Neutrophil (primary cell): ENCODE data around the gene TRAF3.

Experiments
- H3K27ac ChIP-seq: fragments of 200-600 bp; sonication (generic); 2 replicates; pipeline ENCODE4 v1.5.1; 2016; ENCODE audit warnings: mild to moderate bottlenecking, moderate library complexity
- H3K27me3 ChIP-seq: fragments of 200-600 bp; sonication (generic); 2 replicates; pipeline ENCODE4 v1.6.0; 2016; ENCODE audit warnings: mild to moderate bottlenecking
- H3K36me3 ChIP-seq: fragments of 200-600 bp; sonication (generic); 2 replicates; pipeline ENCODE4 v1.5.1; 2017
- H3K4me1 ChIP-seq, 2 experiments: fragments of 200-600 bp in 1 of 2; sonication (generic) in 1 of 2; 1 replicate in 1 of 2; 2 replicates in 1 of 2; pipeline versions ENCODE4 v1.5.1 to v1.6.1; 2013 to 2016; ENCODE audit warnings: low read depth in 1 of 2, low read length in 1 of 2, mild to moderate bottlenecking in 1 of 2, moderate library complexity in 1 of 2; ENCODE audit not compliant: control insufficient read depth in 1 of 2, insufficient read depth in 1 of 2
- H3K4me3 ChIP-seq, 2 experiments: fragments of 200-600 bp in 1 of 2; sonication (generic) in 1 of 2; 1 replicate in 1 of 2; 2 replicates in 1 of 2; pipeline ENCODE4 v1.5.1; 2013 to 2016; ENCODE audit warnings: low read depth in 1 of 2, low read length in 1 of 2, mild to moderate bottlenecking in 1 of 2, moderate library complexity in 1 of 2
- H3K9me3 ChIP-seq: fragments of 200-600 bp; sonication (generic); 2 replicates; pipeline ENCODE4 v1.5.1; 2016
- TF ChIP-seq, protein P1 (sequence below): fragments of 200-600 bp; sonication (generic); IDR thresholded peaks from 2 replicates; pipeline ENCODE4 v1.5.1; 2016; ENCODE audit warnings: antibody characterized with exemption

TRAF3 gene

DNA sequence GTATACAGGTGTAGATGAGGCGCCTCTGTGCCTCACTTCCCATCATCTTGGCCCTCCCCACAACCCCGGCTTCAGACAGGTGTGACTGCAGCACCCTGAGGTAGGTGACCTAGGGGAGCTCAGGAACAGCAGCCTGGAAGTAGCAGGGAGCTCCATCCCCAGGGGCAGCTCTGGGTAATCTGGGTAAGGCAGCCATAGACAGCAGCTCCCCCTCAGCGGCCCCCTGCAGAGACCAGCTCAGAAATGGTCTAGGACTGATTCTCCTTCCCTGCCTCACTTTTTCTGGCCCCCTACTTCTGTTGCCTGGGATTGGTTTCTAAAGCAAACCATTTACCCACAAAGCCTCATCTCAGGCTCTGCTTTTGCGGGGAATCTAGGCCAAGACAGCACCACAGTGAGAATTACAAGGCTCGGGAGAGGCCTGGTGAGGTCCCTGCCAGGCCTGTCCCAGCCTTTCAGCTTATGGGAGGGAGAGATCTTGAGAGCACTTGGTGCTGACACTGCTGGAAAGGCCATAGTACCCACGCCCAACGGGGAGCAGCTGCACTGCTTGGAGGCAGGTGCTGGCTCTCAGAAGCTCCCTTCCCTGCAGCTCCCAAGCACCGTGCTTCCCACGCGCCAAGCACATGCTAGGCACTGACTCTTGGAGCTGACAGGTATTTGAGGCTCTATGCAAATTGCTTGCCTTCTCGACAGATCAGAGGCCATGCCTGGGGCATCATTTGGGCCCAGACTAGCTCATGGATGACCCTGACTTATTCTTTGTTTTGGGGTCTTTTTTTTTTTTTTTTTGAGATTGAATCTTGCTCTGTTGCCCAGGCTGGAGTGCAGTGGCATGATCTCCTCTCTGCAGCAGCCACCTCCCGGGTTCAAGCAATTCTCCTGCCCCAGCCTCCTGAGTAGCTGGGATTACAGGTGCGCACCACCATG is 45.1 kb upstream of the TRAF3 start:
- Histone ChIP-seq H3K4me3 (no peak overlapping the region), H3K36me3 (peaks cover 90% of the 10 kb centered on the region), H3K27me3 (no peaks in the 10 kb centered on the region), H3K4me1 (peaks cover 0 to 6% of the 10 kb centered on the region in 2 experiments), H3K27ac (peak overlapping the region; percentile 9), H3K9me3 (no peaks in the 10 kb centered on the region)
- TF ChIP-seq, protein P1, sequence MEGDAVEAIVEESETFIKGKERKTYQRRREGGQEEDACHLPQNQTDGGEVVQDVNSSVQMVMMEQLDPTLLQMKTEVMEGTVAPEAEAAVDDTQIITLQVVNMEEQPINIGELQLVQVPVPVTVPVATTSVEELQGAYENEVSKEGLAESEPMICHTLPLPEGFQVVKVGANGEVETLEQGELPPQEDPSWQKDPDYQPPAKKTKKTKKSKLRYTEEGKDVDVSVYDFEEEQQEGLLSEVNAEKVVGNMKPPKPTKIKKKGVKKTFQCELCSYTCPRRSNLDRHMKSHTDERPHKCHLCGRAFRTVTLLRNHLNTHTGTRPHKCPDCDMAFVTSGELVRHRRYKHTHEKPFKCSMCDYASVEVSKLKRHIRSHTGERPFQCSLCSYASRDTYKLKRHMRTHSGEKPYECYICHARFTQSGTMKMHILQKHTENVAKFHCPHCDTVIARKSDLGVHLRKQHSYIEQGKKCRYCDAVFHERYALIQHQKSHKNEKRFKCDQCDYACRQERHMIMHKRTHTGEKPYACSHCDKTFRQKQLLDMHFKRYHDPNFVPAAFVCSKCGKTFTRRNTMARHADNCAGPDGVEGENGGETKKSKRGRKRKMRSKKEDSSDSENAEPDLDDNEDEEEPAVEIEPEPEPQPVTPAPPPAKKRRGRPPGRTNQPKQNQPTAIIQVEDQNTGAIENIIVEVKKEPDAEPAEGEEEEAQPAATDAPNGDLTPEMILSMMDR, result no peak

DNA sequence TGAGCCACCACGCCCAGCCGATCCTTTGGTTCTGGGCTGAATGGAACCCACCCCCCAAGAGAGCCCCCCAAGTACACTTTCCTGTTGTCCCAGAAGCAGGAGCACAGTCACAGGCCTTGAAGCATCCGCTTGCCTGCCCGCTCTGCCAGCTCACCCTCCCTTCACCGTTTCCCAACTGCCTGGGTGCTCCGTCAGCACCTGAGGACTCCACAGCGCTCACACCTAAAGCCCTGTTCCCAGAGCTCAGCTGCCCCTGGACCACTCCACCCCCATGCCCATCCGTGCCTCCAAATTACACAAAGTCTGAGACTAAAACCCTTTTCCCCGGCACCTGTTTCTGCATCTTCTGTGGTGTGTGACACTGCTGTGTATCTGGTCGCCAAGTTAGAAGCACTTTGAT is 44.3 kb upstream of the TRAF3 start:
- Histone ChIP-seq H3K4me1 (peaks cover 0 to 6% of the 10 kb centered on the region in 2 experiments), H3K27me3 (no peaks in the 10 kb centered on the region), H3K9me3 (no peaks in the 10 kb centered on the region), H3K36me3 (peaks cover 90% of the 10 kb centered on the region), H3K4me3 (no peak overlapping the region), H3K27ac (no peak overlapping the region)
- TF ChIP-seq, protein P1, result no peak

DNA sequence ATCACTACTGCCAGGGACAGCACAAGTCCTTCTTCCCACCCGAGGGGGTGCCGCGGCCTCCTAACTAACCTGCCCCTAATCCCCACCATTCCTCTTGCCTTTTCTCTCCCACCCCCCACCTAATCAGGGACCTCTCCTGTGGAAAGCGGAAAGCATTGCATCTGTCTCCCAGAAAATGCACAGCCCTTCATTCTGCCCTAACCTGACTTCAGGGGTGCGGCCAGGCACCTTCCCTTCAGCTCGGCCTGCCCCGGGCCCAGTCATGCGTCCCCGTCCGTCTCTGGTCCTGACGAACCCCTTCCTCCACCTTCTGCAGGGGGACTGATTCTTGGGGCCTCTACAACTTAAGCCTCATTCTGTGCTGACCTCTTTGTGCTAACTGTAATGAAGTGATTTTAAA is 43.9 kb upstream of the TRAF3 start:
- TF ChIP-seq, protein P1, result no peak
- H3K9me3 ChIP-seq, result no peaks in the 10 kb centered on the region
- H3K27me3 ChIP-seq, result no peaks in the 10 kb centered on the region
- no peak overlapping the region for H3K27ac ChIP-seq
- H3K36me3 ChIP-seq, result peaks cover 90% of the 10 kb centered on the region
- peaks cover 0 to 6% of the 10 kb centered on the region in 2 experiments for H3K4me1 ChIP-seq
- no peak overlapping the region for H3K4me3 ChIP-seq

DNA sequence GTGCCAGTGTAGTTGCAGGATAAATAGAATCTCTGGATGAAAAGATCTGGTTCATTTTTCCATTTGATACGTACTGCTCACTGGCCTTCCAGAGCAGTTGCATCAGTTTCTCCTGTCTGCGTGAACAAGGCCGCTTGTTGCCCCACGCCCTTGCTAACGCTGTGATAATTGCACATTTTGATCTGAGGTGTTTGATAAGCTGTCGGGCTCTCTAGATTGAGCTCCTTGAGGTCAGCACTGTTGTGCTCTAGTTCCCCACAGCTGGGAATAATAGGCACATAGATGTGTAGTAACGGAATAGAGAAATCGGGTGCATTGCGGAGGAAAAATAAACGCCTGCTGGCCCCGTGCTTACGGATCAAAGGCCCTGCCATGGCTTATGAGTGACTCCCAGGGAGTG is 42.8 kb upstream of the TRAF3 start:
- TF ChIP-seq, protein P1, result no peak
- no peaks in the 10 kb centered on the region for H3K9me3 ChIP-seq
- no peak overlapping the region for H3K27ac ChIP-seq
- peaks cover 87% of the 10 kb centered on the region for H3K36me3 ChIP-seq
- no peaks in the 10 kb centered on the region for H3K4me1 ChIP-seq
- no peaks in the 10 kb centered on the region for H3K27me3 ChIP-seq
- no peak overlapping the region for H3K4me3 ChIP-seq

DNA sequence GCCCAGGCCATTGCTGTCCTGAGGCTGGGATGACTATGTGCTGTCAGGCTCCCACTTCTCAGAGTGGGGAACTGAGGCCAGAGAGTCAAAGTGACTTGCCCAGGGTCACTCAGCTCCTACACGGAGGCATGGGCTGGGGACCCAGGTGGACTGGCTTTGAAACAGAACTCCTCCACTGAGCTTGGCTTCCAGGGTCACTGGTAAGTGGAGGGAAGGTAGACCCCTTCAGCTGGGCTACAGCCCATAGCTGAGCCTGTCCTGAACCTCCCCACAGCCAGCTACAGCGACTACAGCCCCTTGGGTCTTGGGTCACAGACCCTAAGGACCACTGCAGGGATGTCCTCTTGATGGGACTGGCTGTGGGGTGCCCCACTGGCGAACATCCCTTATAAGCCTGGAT is 40.3 kb upstream of the TRAF3 start:
- Histone ChIP-seq H3K27me3 (no peaks in the 10 kb centered on the region), H3K9me3 (no peaks in the 10 kb centered on the region), H3K4me1 (no peaks in the 10 kb centered on the region), H3K36me3 (peaks cover 62% of the 10 kb centered on the region), H3K4me3 (no peak overlapping the region), H3K27ac (no peak overlapping the region)
- TF ChIP-seq, protein P1, result no peak
